MCF 10A (cell line): ENCODE results near the gene MBOAT2. TPM values are rescaled to one million over a fixed set of nuclear protein-coding genes. Genes with fewer than 3 reads are reported as not detected.

Experiments used
- BruUV-seq: library from RNA; stranded (reverse); fragments of 400-500 nt; replicated peaks from 2 replicates; lab custom pipeline; 2021; lab: Mats Ljungman, UMichigan
- CTCF ChIA-PET: fragments of 300-600 bp; sonication (Branson Sonifier 250); formaldehyde crosslinking; extraction: SDS; loops from one replicate; lab custom pipeline; 2021; ENCODE audit warnings: antibody characterized with exemption, inconsistent platforms; lab: Yijun Ruan, JAX
- POLR2A ChIA-PET: fragments of 300-600, 350-650 bp; sonication (Branson Sonifier 250); formaldehyde crosslinking; extraction: SDS; loops from one replicate; lab custom pipeline; 2020; ENCODE audit warnings: antibody characterized with exemption, inconsistent platforms; lab: Yijun Ruan, JAX
- DNase-seq: peaks from one replicate; pipeline ENCODE4 v3.0.0-alpha.2; 2018; ENCODE audit not compliant: unreplicated experiment
- H3K27ac Mint-ChIP-seq: one replicate; pipeline ENCODE4 v1.8.0; 2022; ENCODE audit warnings: mild to moderate bottlenecking, low read depth, mixed read lengths; ENCODE audit not compliant: unreplicated experiment
- H3K27me3 Mint-ChIP-seq: one replicate; pipeline ENCODE4 v1.8.0; 2022; ENCODE audit warnings: mixed read lengths; ENCODE audit not compliant: insufficient read depth, unreplicated experiment
- H3K36me3 Mint-ChIP-seq: one replicate; pipeline ENCODE4 v1.8.0; 2022; ENCODE audit warnings: mild to moderate bottlenecking, moderate library complexity, mixed read lengths; ENCODE audit not compliant: insufficient read depth, unreplicated experiment
- H3K4me1 Mint-ChIP-seq: one replicate; pipeline ENCODE4 v1.8.0; 2022; ENCODE audit warnings: mixed read lengths; ENCODE audit not compliant: insufficient read depth, unreplicated experiment
- H3K4me3 Mint-ChIP-seq: one replicate; pipeline ENCODE4 v1.8.0; 2022; ENCODE audit warnings: mild to moderate bottlenecking, moderate library complexity, mixed read lengths; ENCODE audit not compliant: unreplicated experiment
- H3K9me3 Mint-ChIP-seq: one replicate; pipeline ENCODE4 v1.8.0; 2022; ENCODE audit warnings: mixed read lengths; ENCODE audit not compliant: unreplicated experiment
- CTCF ChIP-seq: fragments of 200-600 bp; IDR thresholded peaks from one replicate; pipeline ENCODE4 v1.8.0; 2022; ENCODE audit warnings: antibody characterized with exemption, mild to moderate bottlenecking; ENCODE audit not compliant: unreplicated experiment
- intact Hi-C: fragments of 100-400 bp; cut with micrococcal nuclease; formaldehyde crosslinking; loops from 2 replicates; pipeline ENCODE4 v1.14.1; 2022
- total RNA-seq: library from RNA; stranded (reverse); gene quantifications from 2 replicates; pipeline ENCODE4 v1.2.3, GENCODE V29; 2022

The MBOAT2 gene
- total RNA-seq, 1 experiment from 2014 or later: 34.7 TPM

- Mint-ChIP-seq H3K27ac (no peak overlapping the region), H3K4me3 (no peak overlapping the region), H3K9me3 (peaks cover 8% of the 10 kb centered on the region), H3K4me1 (peaks cover 10% of the 10 kb centered on the region), H3K27me3 (no peaks in the 10 kb centered on the region), H3K36me3 (no peaks in the 10 kb centered on the region)
- no peak for DNase-seq
- CTCF ChIA-PET: interaction anchor here (0.6 to 0.8 kb wide), 4 partner anchors 16 to 780 kb away, joined by 3 to 4 read pairs (median 3); no protein-coding TSS in a partner anchor
- POLR2A ChIA-PET: no interaction called here
- intact Hi-C loops: no loop called here
- BruUV-seq: no TSS peak
- TF ChIP-seq CTCF: no peak
Measured at GRCh38 chr2:9033385-9034168, 30.1 kb upstream of the MBOAT2 start.

- CTCF ChIA-PET: no interaction called here
- H3K4me1 Mint-ChIP-seq: peaks cover 10% of the 10 kb centered on the region
- no peak for DNase-seq
- no TSS peak for BruUV-seq
- POLR2A ChIA-PET: interaction anchor here (1.5 kb wide), 1 partner anchor 14 kb away, joined by 3 read pairs; no protein-coding TSS in a partner anchor
- H3K9me3 Mint-ChIP-seq: peaks cover 2% of the 10 kb centered on the region
- H3K4me3 Mint-ChIP-seq: no peak overlapping the region
- no peaks in the 10 kb centered on the region for H3K27me3 Mint-ChIP-seq
- no peak overlapping the region for H3K27ac Mint-ChIP-seq
- intact Hi-C loops: no loop called here
- no peaks in the 10 kb centered on the region for H3K36me3 Mint-ChIP-seq
- no peak for TF ChIP-seq CTCF
Measured at GRCh38 chr2:9032536-9033255, 29.2 kb upstream of the MBOAT2 start.

GRCh38 chr2:9032121-9032520 is 28.6 kb upstream of the MBOAT2 start:
- Mint-ChIP-seq H3K4me1 (peaks cover 10% of the 10 kb centered on the region), H3K4me3 (no peak overlapping the region), H3K27ac (no peak overlapping the region), H3K36me3 (no peaks in the 10 kb centered on the region), H3K9me3 (no peaks in the 10 kb centered on the region), H3K27me3 (no peaks in the 10 kb centered on the region)
- no TSS peak for BruUV-seq
- CTCF ChIA-PET: no interaction called here
- POLR2A ChIA-PET: interaction anchor here (1.5 kb wide), 1 partner anchor 13 kb away, joined by 3 read pairs; no protein-coding TSS in a partner anchor
- TF ChIP-seq CTCF: no peak
- no peak for DNase-seq
- intact Hi-C loops: no loop called here

- TF ChIP-seq CTCF: no peak
- H3K4me3 Mint-ChIP-seq: no peak overlapping the region
- BruUV-seq: no TSS peak
- POLR2A ChIA-PET: interaction anchor here (1.5 kb wide), 1 partner anchor 13 kb away, joined by 3 read pairs; no protein-coding TSS in a partner anchor
- H3K4me1 Mint-ChIP-seq: peaks cover 10% of the 10 kb centered on the region
- H3K36me3 Mint-ChIP-seq: no peaks in the 10 kb centered on the region
- H3K27ac Mint-ChIP-seq: no peak overlapping the region
- CTCF ChIA-PET: interaction anchor here (1.0 kb wide), 1 partner anchor 21 kb away, joined by 5 read pairs; no protein-coding TSS in a partner anchor
- intact Hi-C loops: no loop called here
- no peaks in the 10 kb centered on the region for H3K27me3 Mint-ChIP-seq
- H3K9me3 Mint-ChIP-seq: no peaks in the 10 kb centered on the region
- DNase-seq: no peak
Measured at GRCh38 chr2:9031246-9031645, 27.8 kb upstream of the MBOAT2 start.
